Spinal cord (tissue), 10 donors: ENCODE measurements around the gene LINGO4. TPM values are rescaled to one million over a fixed set of nuclear protein-coding genes. Genes with fewer than 3 reads are reported as not detected.

ENCODE experiments used
- DNase-seq, 6 donors: peaks; one replicate each; pipeline versions ENCODE4 v3.0.0 to v3.0.0-alpha.2; 2013 to 2015; ENCODE audit warnings: low spot score in 6 of 6, low read depth in 4 of 6
- H3K27ac ChIP-seq: one replicate; pipeline ENCODE4 v1.5.1; 2013; ENCODE audit warnings: low read depth, low read length, control low read depth
- H3K27me3 ChIP-seq: one replicate; pipeline ENCODE4 v1.6.1; 2013; ENCODE audit warnings: low read length; ENCODE audit not compliant: control insufficient read depth, insufficient read depth
- H3K36me3 ChIP-seq: one replicate; pipeline ENCODE4 v1.6.1; 2013; ENCODE audit warnings: low read length; ENCODE audit not compliant: control insufficient read depth, insufficient read depth
- H3K4me1 ChIP-seq: one replicate; pipeline ENCODE4 v1.6.1; 2013; ENCODE audit warnings: low read length; ENCODE audit not compliant: control insufficient read depth, insufficient read depth
- H3K4me3 ChIP-seq: one replicate; pipeline ENCODE4 v1.5.1; 2013; ENCODE audit warnings: low read depth, low read length, control low read depth
- H3K9me3 ChIP-seq: one replicate; pipeline ENCODE4 v1.6.1; 2013; ENCODE audit warnings: low read length; ENCODE audit not compliant: control insufficient read depth, insufficient read depth
- WGBS: methylation state at CpG from one replicate; pipeline ENCODE4 v1.1.5; 2013; ENCODE audit warnings: missing lambda C conversion rate; ENCODE audit not compliant: insufficient coverage; 5-methylcytosine and 5-hydroxymethylcytosine counted together
- long read RNA-seq, 4 donors: transcript quantifications; one replicate each; lab custom pipeline, GENCODE V29; 2026
- polyA plus RNA-seq, 2 donors: library from polyadenylated mRNA; unstranded; fragments of 120-200 nt; gene quantifications; one replicate each; pipeline ENCODE4 v1.2.1, GENCODE V29; 2013; ENCODE audit not compliant: insufficient read length in 2 of 2
- total RNA-seq, 2 donors: library from RNA; depleted of rRNA in 1 of 2; stranded (reverse); fragments of 120-200 nt in 1 of 2; fragments of >200 nt in 1 of 2; gene quantifications; one replicate each; pipeline versions ENCODE4 v1.2.3 to v1.2.4, GENCODE V29; 2013 to 2014
- donor health status: healthy.

LINGO4 gene
- total RNA-seq = 1 to 10 TPM in 1 of 2 donors, under 1 TPM in 1; 0.22 to 2.0 TPM
- 1 to 10 TPM in 1 of 2 donors, under 1 TPM in 1; 0.62 to 1.0 TPM for polyA plus RNA-seq
- long read RNA-seq, donor 1, partial matches to known transcripts = 0 of 1 reads
- long read RNA-seq, donor 1, other reads (novel, unspliced or antisense) = 0 of 1 reads
- long read RNA-seq, donor 2 = 0 reads
- long read RNA-seq, donor 3, partial matches to known transcripts = 0 of 1 reads
- long read RNA-seq, donor 3, other reads (novel, unspliced or antisense) = 0 of 1 reads
- long read RNA-seq, donor 4 = 0 reads

- no peak within 1 kb of the TSS for H3K4me3 ChIP-seq
- no peak within 1 kb of the TSS for H3K27ac ChIP-seq
- H3K36me3 ChIP-seq = peaks cover 11% of the 10 kb centered on the region
- H3K27me3 ChIP-seq = no peaks in the 10 kb centered on the region
- H3K9me3 ChIP-seq = no peaks in the 10 kb centered on the region
- WGBS = 57% methylated on average over 10 of the region's 12 CpGs
- H3K4me1 ChIP-seq = peaks cover 15% of the 10 kb centered on the region
- peak in 2 of 6 donors; percentile 12 to 63 for DNase-seq
These were observed at the start of gene LINGO4 for GRCh38 chr1:151805066-151805820. Gene LINGO4 (minus strand): TSS chr1:151805419. CDS start chr1:151802704, 2,715 bp downstream.

GRCh38 chr1:151854658-151855057, 49.4 kb upstream of the LINGO4 start:
- Histone ChIP-seq H3K27ac (no peak overlapping the region), H3K36me3 (no peaks in the 10 kb centered on the region), H3K4me3 (no peak overlapping the region), H3K9me3 (no peaks in the 10 kb centered on the region), H3K27me3 (peaks cover 3% of the 10 kb centered on the region), H3K4me1 (no peaks in the 10 kb centered on the region)
- WGBS = 94% methylated on average over 7 of the region's 7 CpGs
- no peak for DNase-seq

- Histone ChIP-seq H3K36me3 (no peaks in the 10 kb centered on the region), H3K4me3 (no peak within 1 kb of the TSS), H3K27ac (no peak within 1 kb of the TSS), H3K4me1 (no peaks in the 10 kb centered on the region), H3K9me3 (no peaks in the 10 kb centered on the region), H3K27me3 (peaks cover 3% of the 10 kb centered on the region)
- DNase-seq = no peak
- 63% methylated on average over 4 of the region's 5 CpGs for WGBS
These were observed 48.3 kb upstream of the LINGO4 start, which contains the start of gene THEM5 for GRCh38 chr1:151853411-151853943. Gene THEM5 (minus strand): TSS chr1:151853712. CDS start chr1:151853565, 147 bp downstream.

GRCh38 chr1:151852733-151853132, 47.5 kb upstream of the LINGO4 start:
- H3K27me3 ChIP-seq = peaks cover 3% of the 10 kb centered on the region
- peaks cover 4% of the 10 kb centered on the region for H3K4me1 ChIP-seq
- DNase-seq = no peak
- no peak overlapping the region for H3K27ac ChIP-seq
- no peak overlapping the region for H3K4me3 ChIP-seq
- no peaks in the 10 kb centered on the region for H3K9me3 ChIP-seq
- WGBS = 90% methylated on average over 4 of the region's 4 CpGs
- no peaks in the 10 kb centered on the region for H3K36me3 ChIP-seq

GRCh38 chr1:151851886-151852285, 46.7 kb upstream of the LINGO4 start:
- 83% methylated on average over 8 of the region's 8 CpGs for WGBS
- Histone ChIP-seq H3K27me3 (peaks cover 3% of the 10 kb centered on the region), H3K9me3 (no peaks in the 10 kb centered on the region), H3K36me3 (no peaks in the 10 kb centered on the region), H3K4me3 (no peak overlapping the region), H3K27ac (no peak overlapping the region), H3K4me1 (peaks cover 4% of the 10 kb centered on the region)
- no peak for DNase-seq

GRCh38 chr1:151849871-151850270, 44.7 kb upstream of the LINGO4 start:
- no peaks in the 10 kb centered on the region for H3K36me3 ChIP-seq
- peaks cover 4% of the 10 kb centered on the region for H3K4me1 ChIP-seq
- H3K27me3 ChIP-seq = peaks cover 3% of the 10 kb centered on the region
- H3K27ac ChIP-seq = no peak overlapping the region
- H3K4me3 ChIP-seq = no peak overlapping the region
- no peak for DNase-seq
- no peaks in the 10 kb centered on the region for H3K9me3 ChIP-seq

GRCh38 chr1:151849126-151849525, 43.9 kb upstream of the LINGO4 start:
- Histone ChIP-seq H3K4me1 (peaks cover 4% of the 10 kb centered on the region), H3K27ac (no peak overlapping the region), H3K4me3 (no peak overlapping the region), H3K36me3 (no peaks in the 10 kb centered on the region), H3K9me3 (no peaks in the 10 kb centered on the region), H3K27me3 (peaks cover 3% of the 10 kb centered on the region)
- 78% methylated on average over 2 of the region's 3 CpGs for WGBS
- no peak for DNase-seq

GRCh38 chr1:151847867-151848596, 42.8 kb upstream of the LINGO4 start:
- Histone ChIP-seq H3K9me3 (no peaks in the 10 kb centered on the region), H3K36me3 (no peaks in the 10 kb centered on the region), H3K4me1 (peaks cover 4% of the 10 kb centered on the region), H3K4me3 (no peak overlapping the region), H3K27me3 (peaks cover 3% of the 10 kb centered on the region), H3K27ac (no peak overlapping the region)
- DNase-seq = no peak
- WGBS = 63% methylated on average over 4 of the region's 11 CpGs

- H3K27me3 ChIP-seq = peaks cover 3% of the 10 kb centered on the region
- no peaks in the 10 kb centered on the region for H3K9me3 ChIP-seq
- no peak for DNase-seq
- no peak overlapping the region for H3K27ac ChIP-seq
- peaks cover 4% of the 10 kb centered on the region for H3K4me1 ChIP-seq
- 81% methylated on average over 3 of the region's 8 CpGs for WGBS
- H3K36me3 ChIP-seq = no peaks in the 10 kb centered on the region
- no peak overlapping the region for H3K4me3 ChIP-seq
These were observed 41.5 kb upstream of the LINGO4 start for GRCh38 chr1:151846686-151847237.
